DND-41 (cell line): ENCODE results near the gene ESR2.

Source experiments
- EZH2 ChIP-seq: IDR thresholded peaks from 3 replicates; pipeline ENCODE4 v1.6.1; 2012; ENCODE audit warnings: borderline replicate concordance, low read depth, mild to moderate bottlenecking, moderate library complexity, low read length, inconsistent platforms; ENCODE audit not compliant: severe bottlenecking
- TF ChIP-seq, protein P1 (sequence below): IDR thresholded peaks from 2 replicates; pipeline ENCODE4 v1.5.1; 2012; ENCODE audit warnings: borderline replicate concordance, low read length, moderate library complexity, mild to moderate bottlenecking; ENCODE audit not compliant: poor library complexity, severe bottlenecking; ENCODE audit errors: extremely low read depth

DNA sequence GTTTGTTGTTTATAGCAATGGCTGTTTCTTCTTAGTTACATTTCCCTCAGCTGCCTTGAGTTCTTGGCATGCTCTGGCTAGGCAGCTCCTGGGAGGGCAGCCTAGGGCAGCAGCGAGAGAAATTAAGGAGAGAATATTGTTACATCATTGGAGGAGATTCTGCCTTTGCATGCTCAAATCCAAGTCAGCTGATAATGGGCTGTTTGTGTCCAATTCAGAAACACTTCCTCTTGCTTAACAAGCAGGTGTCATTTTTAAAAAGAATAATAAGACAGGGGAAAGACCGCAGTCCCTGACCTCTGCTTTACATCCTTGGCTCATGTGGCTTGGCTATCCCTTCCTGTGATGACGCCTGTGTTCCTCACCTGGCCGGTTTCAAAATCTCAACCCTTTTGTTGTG is 76.9 kb downstream of the ESR2 start:
- TF ChIP-seq, protein P1, sequence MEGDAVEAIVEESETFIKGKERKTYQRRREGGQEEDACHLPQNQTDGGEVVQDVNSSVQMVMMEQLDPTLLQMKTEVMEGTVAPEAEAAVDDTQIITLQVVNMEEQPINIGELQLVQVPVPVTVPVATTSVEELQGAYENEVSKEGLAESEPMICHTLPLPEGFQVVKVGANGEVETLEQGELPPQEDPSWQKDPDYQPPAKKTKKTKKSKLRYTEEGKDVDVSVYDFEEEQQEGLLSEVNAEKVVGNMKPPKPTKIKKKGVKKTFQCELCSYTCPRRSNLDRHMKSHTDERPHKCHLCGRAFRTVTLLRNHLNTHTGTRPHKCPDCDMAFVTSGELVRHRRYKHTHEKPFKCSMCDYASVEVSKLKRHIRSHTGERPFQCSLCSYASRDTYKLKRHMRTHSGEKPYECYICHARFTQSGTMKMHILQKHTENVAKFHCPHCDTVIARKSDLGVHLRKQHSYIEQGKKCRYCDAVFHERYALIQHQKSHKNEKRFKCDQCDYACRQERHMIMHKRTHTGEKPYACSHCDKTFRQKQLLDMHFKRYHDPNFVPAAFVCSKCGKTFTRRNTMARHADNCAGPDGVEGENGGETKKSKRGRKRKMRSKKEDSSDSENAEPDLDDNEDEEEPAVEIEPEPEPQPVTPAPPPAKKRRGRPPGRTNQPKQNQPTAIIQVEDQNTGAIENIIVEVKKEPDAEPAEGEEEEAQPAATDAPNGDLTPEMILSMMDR = no peak
- no peak for TF ChIP-seq EZH2
